ENCODE data around the gene DCAF5. TPM values are rescaled to one million over a fixed set of nuclear protein-coding genes. Genes with fewer than 3 reads are reported as not detected.

The DCAF5 gene
- total RNA-seq, 1 experiment from 2014 or later: 22.0 TPM

GRCh38 chr14:69115407-69116185 lies 37.3 kb downstream of the DCAF5 start:
- no TSS peak for BruUV-seq (replicated peaks)
- CTCF ChIA-PET: interaction anchor here (1.0 kb wide), 1 partner anchor 14 kb away, joined by 4 read pairs; no protein-coding TSS in a partner anchor

GRCh38 chr14:69114763-69115162 lies 38.2 kb downstream of the DCAF5 start:
- no peak overlapping the region for H3K27ac ChIP-seq (ENCODE audit: low read depth, low read length, poor library complexity, severe bottlenecking)
- TF ChIP-seq EZH2 (IDR thresholded peaks at IDR 0.05; ENCODE audit: borderline replicate concordance, low read depth, low read length, poor library complexity, severe bottlenecking): no peak
- TF ChIP-seq CTCF (conservative IDR thresholded peaks at IDR 0.05; ENCODE audit: low read depth, low read length): no peak
- BruUV-seq (replicated peaks): no TSS peak
- no peak for DNase-seq (ENCODE audit: low spot score)
- POLR2A ChIA-PET (ENCODE audit: low non-redundant PET): interaction anchor here (0.5 kb wide), 1 partner anchor 207 kb away, joined by 18 read pairs; no protein-coding TSS in a partner anchor
- no peaks in the 10 kb centered on the region for H3K9me3 ChIP-seq (ENCODE audit: low read depth, low read length, poor library complexity, severe bottlenecking)
- peaks cover 5% of the 10 kb centered on the region for H3K36me3 ChIP-seq (ENCODE audit: insufficient read depth, low read length, poor library complexity, severe bottlenecking)
- H3K4me3 ChIP-seq (ENCODE audit: low read depth, low read length, poor library complexity, severe bottlenecking): no peak overlapping the region
- CTCF ChIA-PET: no interaction called here
- H3K4me1 ChIP-seq (ENCODE audit: insufficient read depth, low read length, poor library complexity, severe bottlenecking): no peaks in the 10 kb centered on the region
- no peaks in the 10 kb centered on the region for H3K27me3 ChIP-seq (replicated peaks; ENCODE audit: insufficient read depth, low read depth, low read length, poor library complexity)
- intact Hi-C loops (cut with micrococcal nuclease; ENCODE audit: unreplicated experiment): no loop called here

More at GRCh38 chr14:69115407-69116185, 37.3 kb downstream of the DCAF5 start:
- Histone ChIP-seq H3K4me3 (ENCODE audit: low read depth, low read length, poor library complexity, severe bottlenecking) (no peak overlapping the region), H3K27ac (ENCODE audit: low read depth, low read length, poor library complexity, severe bottlenecking) (no peak overlapping the region), H3K4me1 (ENCODE audit: insufficient read depth, low read length, poor library complexity, severe bottlenecking) (no peaks in the 10 kb centered on the region), H3K36me3 (ENCODE audit: insufficient read depth, low read length, poor library complexity, severe bottlenecking) (peaks cover 5% of the 10 kb centered on the region), H3K27me3 (replicated peaks; ENCODE audit: insufficient read depth, low read depth, low read length, poor library complexity) (no peaks in the 10 kb centered on the region), H3K9me3 (ENCODE audit: low read depth, low read length, poor library complexity, severe bottlenecking) (no peaks in the 10 kb centered on the region)
- DNase-seq (ENCODE audit: low spot score): no peak
- POLR2A ChIA-PET (ENCODE audit: low non-redundant PET): interaction anchor here (0.5 kb wide), 1 partner anchor 208 kb away, joined by 18 read pairs; no protein-coding TSS in a partner anchor
- intact Hi-C loops (cut with micrococcal nuclease; ENCODE audit: unreplicated experiment): no loop called here
- TF ChIP-seq CTCF (conservative IDR thresholded peaks at IDR 0.05; ENCODE audit: low read depth, low read length) (no peak), EZH2 (IDR thresholded peaks at IDR 0.05; ENCODE audit: borderline replicate concordance, low read depth, low read length, poor library complexity, severe bottlenecking) (no peak)

- H3K9me3 ChIP-seq (ENCODE audit: low read depth, low read length, poor library complexity, severe bottlenecking): no peaks in the 10 kb centered on the region
- TF ChIP-seq CTCF (conservative IDR thresholded peaks at IDR 0.05; ENCODE audit: low read depth, low read length): no peak
- no peak for TF ChIP-seq EZH2 (IDR thresholded peaks at IDR 0.05; ENCODE audit: borderline replicate concordance, low read depth, low read length, poor library complexity, severe bottlenecking)
- POLR2A ChIA-PET (ENCODE audit: low non-redundant PET): no interaction called here
These were observed 44.6 kb downstream of the DCAF5 start for GRCh38 chr14:69108358-69108757.

More at GRCh38 chr14:69108358-69108757, 44.6 kb downstream of the DCAF5 start:
- intact Hi-C loops (cut with micrococcal nuclease; ENCODE audit: unreplicated experiment): loop anchor here (5.0 kb wide), 1 partner anchor 196 kb away; no protein-coding TSS in a partner anchor
- DNase-seq (ENCODE audit: low spot score): no peak
- H3K4me3 ChIP-seq (ENCODE audit: low read depth, low read length, poor library complexity, severe bottlenecking): no peak overlapping the region
- CTCF ChIA-PET: interaction anchor here (1.6 to 2.2 kb wide), 2 partner anchors 21 to 245 kb away, joined by 3 to 17 read pairs; no protein-coding TSS in a partner anchor
- H3K27ac ChIP-seq (ENCODE audit: low read depth, low read length, poor library complexity, severe bottlenecking): no peak overlapping the region
- no TSS peak for BruUV-seq (replicated peaks)
- no peaks in the 10 kb centered on the region for H3K27me3 ChIP-seq (replicated peaks; ENCODE audit: insufficient read depth, low read depth, low read length, poor library complexity)
- H3K4me1 ChIP-seq (ENCODE audit: insufficient read depth, low read length, poor library complexity, severe bottlenecking): no peaks in the 10 kb centered on the region
- H3K36me3 ChIP-seq (ENCODE audit: insufficient read depth, low read length, poor library complexity, severe bottlenecking): no peaks in the 10 kb centered on the region

Data from A673 (cell line).